Neural progenitor cell (in vitro differentiated cells): Measurements from ENCODE around the gene C19orf81.
A peak's percentile ranks its signal among the peaks of the same experiment; 100 is the strongest.

Experiments used
- CTCF ChIP-seq: fragments of 200-600 bp; sonication (generic); IDR thresholded peaks from 2 replicates; pipeline ENCODE4 v1.5.1; 2017; ENCODE audit warnings: antibody characterized with exemption, mild to moderate bottlenecking
- EZH2phosphoT487 ChIP-seq: fragments of 200-600 bp; sonication (generic); IDR thresholded peaks from 2 replicates; pipeline ENCODE4 v1.6.1; 2017; ENCODE audit warnings: antibody characterized with exemption

DNA sequence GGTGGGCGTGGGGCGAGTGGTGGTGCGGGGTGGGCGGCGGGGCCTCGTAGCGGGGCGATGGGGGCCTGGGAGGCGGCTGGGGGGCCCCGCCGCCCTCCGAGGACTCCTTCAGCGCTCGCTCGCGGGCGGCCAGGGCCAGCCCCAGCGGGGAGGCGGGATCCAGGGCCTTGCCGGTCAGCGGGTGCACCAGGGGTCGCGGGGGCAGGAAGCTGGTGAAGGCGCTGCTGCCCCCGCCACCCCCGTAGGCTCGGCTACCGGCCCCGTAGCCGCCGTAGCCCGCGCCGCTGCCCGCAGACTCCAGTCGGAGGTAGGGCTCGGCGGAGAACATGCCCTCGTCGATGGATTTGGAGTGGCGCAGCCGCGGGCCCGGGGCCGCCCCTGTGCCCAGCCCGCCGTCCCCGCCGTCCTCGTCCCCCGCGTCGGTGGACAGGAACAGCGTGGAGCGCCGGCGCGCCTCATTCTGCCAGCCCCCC is 18.6 kb downstream of the C19orf81 start:
- no peak for TF ChIP-seq CTCF
- TF ChIP-seq EZH2phosphoT487 = peak; percentile 52
